ENCODE measurements around the gene B4GALT5.

GRCh38 chr20:49583669-49584417 lies 129.8 kb downstream of the B4GALT5 start:
- TF ChIP-seq CTCF (IDR thresholded peaks at IDR 0.05) (no peak), POLR2A (IDR thresholded peaks at IDR 0.05) (no peak)
